Endothelial cell of umbilical vein (primary cell): ENCODE data around the gene LRRC37A3. TPM values are rescaled to one million over a fixed set of nuclear protein-coding genes. Genes with fewer than 3 reads are reported as not detected.
"Not testable (repeated sequence)": the region's sequence is repeated elsewhere in the genome, so short reads cannot be mapped to it uniquely, and the experiment has no call there.

Experiments
- BruUV-seq: library from RNA; stranded (reverse); fragments of 400-500 nt; replicated peaks from 2 replicates; lab custom pipeline; 2021; lab: Mats Ljungman, UMichigan
- CTCF ChIA-PET: fragments of 300-600, 350-600 bp; sonication (Branson Sonifier 250); formaldehyde crosslinking; loops from one replicate; lab custom pipeline; 2021; ENCODE audit warnings: antibody characterized with exemption, inconsistent platforms; lab: Charles Lee
- POLR2A ChIA-PET: fragments of 300-600, 350-600 bp; sonication (Branson Sonifier 250); formaldehyde crosslinking; loops from one replicate; lab custom pipeline; 2021; ENCODE audit warnings: antibody characterized with exemption, inconsistent platforms; lab: Charles Lee
- DNase-seq: peaks from one replicate; pipeline ENCODE4 v3.0.0-alpha.2; 2011; ENCODE audit warnings: low read depth, low spot score
- FAIRE-seq: peaks from 2 replicates; lab custom pipeline; 2011; peaks lifted over from hg19 to GRCh38; lab: Jason Lieb, UNC
- H2AFZ ChIP-seq: 2 replicates; pipeline ENCODE4 v1.6.0; 2012; ENCODE audit warnings: low read depth, low read length, control low read depth, inconsistent platforms
- H3K27ac ChIP-seq: 2 replicates; pipeline ENCODE4 v1.5.1; 2011; ENCODE audit warnings: low read depth, mild to moderate bottlenecking, control low read depth, low read length, moderate library complexity; ENCODE audit not compliant: insufficient read depth
- H3K27me3 ChIP-seq, 2 experiments: 2 replicates each; pipeline versions ENCODE4 v1.6.0 to v1.6.1; 2011; ENCODE audit warnings: low read length in 2 of 2, mixed read lengths in 1 of 2; ENCODE audit not compliant: control insufficient read depth in 2 of 2, insufficient read depth in 2 of 2
- H3K36me3 ChIP-seq, 2 experiments: 2 replicates in 1 of 2; 3 replicates in 1 of 2; pipeline ENCODE4 v1.5.1; 2011; ENCODE audit warnings: low read length in 2 of 2, mild to moderate bottlenecking in 1 of 2, moderate library complexity in 1 of 2; ENCODE audit not compliant: control insufficient read depth in 2 of 2, insufficient read depth in 2 of 2; ENCODE audit errors: extremely low read depth in 1 of 2
- H3K4me1 ChIP-seq: 3 replicates; pipeline ENCODE4 v1.5.1; 2011; ENCODE audit warnings: mild to moderate bottlenecking, low read length; ENCODE audit not compliant: control insufficient read depth, insufficient read depth; ENCODE audit errors: extremely low read depth
- H3K4me2 ChIP-seq: 2 replicates; pipeline ENCODE4 v1.6.1; 2011; ENCODE audit warnings: low read length, control low read depth, mixed read lengths; ENCODE audit not compliant: insufficient read depth
- H3K4me3 ChIP-seq, 3 experiments: fragments of 200-600 bp in 1 of 3; sonication (generic), shearing (Covaris generic) in 1 of 3; replicated peaks in 1 of 3; 2 replicates each; pipeline ENCODE4 v1.5.1; 2011 to 2016; ENCODE audit warnings: control low read depth in 3 of 3, low read length in 3 of 3, mild to moderate bottlenecking in 2 of 3, inconsistent platforms in 1 of 3, low read depth in 1 of 3, moderate library complexity in 1 of 3; ENCODE audit not compliant: insufficient read depth in 1 of 3
- H3K79me2 ChIP-seq: 2 replicates; pipeline ENCODE4 v1.6.0; 2012; ENCODE audit warnings: low read length, inconsistent platforms; ENCODE audit not compliant: control insufficient read depth, insufficient read depth
- H3K9ac ChIP-seq: replicated peaks from 2 replicates; pipeline ENCODE3; 2011; ENCODE audit warnings: low read length, control low read depth; ENCODE audit not compliant: insufficient read depth; ENCODE audit errors: extremely low read depth
- H3K9me1 ChIP-seq: replicated peaks from 3 replicates; pipeline ENCODE4 v1.6.0; 2011; ENCODE audit warnings: mild to moderate bottlenecking, low read length; ENCODE audit not compliant: control insufficient read depth, insufficient read depth; ENCODE audit errors: extremely low read depth
- H3K9me3 ChIP-seq: replicated peaks from 2 replicates; pipeline ENCODE4 v1.5.1; 2012; ENCODE audit warnings: low read length, inconsistent platforms; ENCODE audit not compliant: control insufficient read depth, insufficient read depth
- H4K20me1 ChIP-seq: replicated peaks from 2 replicates; pipeline ENCODE3; 2011; ENCODE audit warnings: mild to moderate bottlenecking, low read length; ENCODE audit not compliant: control insufficient read depth, insufficient read depth; ENCODE audit errors: extremely low read depth
- CTCF ChIP-seq, 2 donors: IDR thresholded peaks; 1 replicate in 1 of 2; 2 replicates in 1 of 2; pipeline ENCODE4 v1.5.1; 2011; ENCODE audit warnings: low read length in 2 of 2, mild to moderate bottlenecking in 2 of 2, moderate library complexity in 2 of 2, control low read depth in 1 of 2, inconsistent platforms in 1 of 2, low read depth in 1 of 2; ENCODE audit not compliant: insufficient read depth in 1 of 2; ENCODE audit errors: extremely low read depth in 1 of 2
- EZH2 ChIP-seq: IDR thresholded peaks from 2 replicates; pipeline ENCODE4 v1.6.1; 2012; ENCODE audit warnings: borderline replicate concordance, low read depth, mild to moderate bottlenecking, moderate library complexity, low read length, inconsistent platforms; ENCODE audit not compliant: severe bottlenecking
- FOS ChIP-seq: IDR thresholded peaks from 2 replicates; pipeline ENCODE4 v1.6.1; 2011; ENCODE audit warnings: mild to moderate bottlenecking, low read length, moderate library complexity, borderline replicate concordance; ENCODE audit not compliant: insufficient read depth
- GATA2 ChIP-seq: IDR thresholded peaks from 2 replicates; pipeline ENCODE4 v1.7.0; 2011; ENCODE audit warnings: low read depth, mild to moderate bottlenecking, moderate library complexity, mixed read lengths, low read length; ENCODE audit not compliant: insufficient read length, insufficient read depth
- JUN ChIP-seq: IDR thresholded peaks from 2 replicates; pipeline ENCODE4 v1.6.1; 2011; ENCODE audit warnings: borderline replicate concordance, low read depth; ENCODE audit not compliant: insufficient read length, insufficient read depth
- MAX ChIP-seq: IDR thresholded peaks from 2 replicates; pipeline ENCODE4 v1.6.1; 2011; ENCODE audit not compliant: insufficient read depth, insufficient read length
- MYC ChIP-seq: IDR thresholded peaks from one replicate; pipeline ENCODE4 v1.6.1; 2011; ENCODE audit warnings: mild to moderate bottlenecking, low read depth, low read length
- POLR2A ChIP-seq: IDR thresholded peaks from 2 replicates; pipeline ENCODE4 v1.6.1; 2012; ENCODE audit warnings: low read depth, mild to moderate bottlenecking, control low read depth, low read length
- POLR2AphosphoS5 ChIP-seq: IDR thresholded peaks from 2 replicates; pipeline ENCODE4 v1.6.1; 2012; ENCODE audit warnings: low read depth, mild to moderate bottlenecking, control low read depth, low read length, moderate library complexity; ENCODE audit not compliant: insufficient read depth
- dilution Hi-C: fragments of 300-500 bp; cut with MboI; formaldehyde crosslinking; loops from one replicate; pipeline ENCODE4 v1.15.0; 2019; ENCODE audit warnings: low sequenced_read_pairs; ENCODE audit not compliant: extremely low pct_ligation_motif_present
- intact Hi-C: fragments of 100-400 bp; cut with micrococcal nuclease; formaldehyde crosslinking; loops from one replicate; pipeline ENCODE4 v1.10.0; 2022
- polyA plus RNA-seq, 4 experiments: library from polyadenylated mRNA; depleted of rRNA in 3 of 4; stranded (reverse) in 3 of 4; unstranded in 1 of 4; fragments of >200 nt; gene quantifications; 2 replicates each; pipeline versions ENCODE4 v1.2.1 to v1.2.3, GENCODE V29; 2011 to 2012; ENCODE audit warnings: missing spikeins in 1 of 4
- total RNA-seq: library from RNA; stranded (reverse); gene quantifications from 2 replicates; pipeline ENCODE4 v1.2.3, GENCODE V29; 2021

LRRC37A3 gene
- total and polyA plus RNA-seq, 2 donors (not counting 3 experiments of a cell fraction or from before 2014, with no cell fraction given) = 7.1 to 8.6 TPM

DNA sequence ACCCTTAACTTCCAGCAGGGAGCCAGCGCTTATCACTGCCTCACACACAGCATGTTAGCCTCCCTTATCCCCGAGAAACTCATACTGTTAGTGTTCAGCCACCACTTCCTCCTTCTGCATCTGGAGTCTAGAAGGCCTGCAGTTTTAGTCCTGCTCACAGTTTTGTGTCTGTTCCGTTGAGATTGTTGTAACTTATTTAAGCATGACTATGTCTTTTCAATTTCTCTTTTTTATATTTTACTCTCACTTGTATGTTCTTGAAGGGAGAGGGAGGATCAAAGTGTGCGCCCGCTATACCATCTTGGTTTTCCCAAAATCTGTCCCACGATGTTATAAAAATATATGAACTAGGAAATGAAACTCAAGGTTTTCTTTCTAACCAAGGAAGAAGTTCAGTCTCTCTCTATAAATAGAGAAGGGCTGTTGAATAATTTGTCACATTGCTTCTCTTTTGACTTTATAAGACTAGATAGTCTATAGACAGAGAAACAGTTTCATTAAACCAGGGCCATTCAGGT is 3.8 kb upstream of the LRRC37A3 start:
- BruUV-seq, H3K4me3 ChIP-seq, H4K20me1 ChIP-seq, POLR2A ChIA-PET, H3K36me3 ChIP-seq, dilution Hi-C loops, intact Hi-C loops, H3K4me2 ChIP-seq, DNase-seq, H3K9ac ChIP-seq, H3K4me1 ChIP-seq, H3K9me1 ChIP-seq, H3K79me2 ChIP-seq, CTCF ChIA-PET, H3K9me3 ChIP-seq, FAIRE-seq, H2AFZ ChIP-seq, H3K27me3 ChIP-seq, H3K27ac ChIP-seq: not testable (repeated sequence)

- ChIA-PET POLR2A (no interaction called here), CTCF (no interaction called here)
- Histone ChIP-seq H3K9me1 (no peaks in the 10 kb centered on the region), H3K36me3 (no peaks in the 10 kb centered on the region), H3K4me3 (no peak overlapping the region), H3K79me2 (no peaks in the 10 kb centered on the region), H2AFZ (no peak overlapping the region), H3K9ac (no peak overlapping the region), H4K20me1 (no peaks in the 10 kb centered on the region), H3K4me1 (peaks cover 2% of the 10 kb centered on the region), H3K27ac (no peak overlapping the region), H3K4me2 (no peak overlapping the region), H3K27me3 (no peaks in the 10 kb centered on the region), H3K9me3 (no peaks in the 10 kb centered on the region)
- intact Hi-C loops (loop anchor here (2.0 kb wide), 1 partner anchor 42 kb away; no protein-coding TSS in a partner anchor), dilution Hi-C loops (no loop called here)
- DNase-seq = no peak
- no TSS peak for BruUV-seq
- no peak for TF ChIP-seq JUN
- no peak for TF ChIP-seq MAX
- no peak for TF ChIP-seq MYC
- TF ChIP-seq POLR2AphosphoS5 = no peak
- no peak for TF ChIP-seq FOS
- TF ChIP-seq GATA2 = no peak
- TF ChIP-seq EZH2 = no peak
- TF ChIP-seq CTCF (IDR thresholded peaks at IDR 0.05; ENCODE audit: extremely low read depth in 1 of 2, insufficient read depth in 1 of 2, low read depth in 1 of 2, low read length in 2 of 2) = no peak
- TF ChIP-seq POLR2A = no peak
- no peak for FAIRE-seq
Measured at GRCh38 chr17:64920419-64921172, 1.3 kb upstream of the LRRC37A3 start.
